Kidney epithelial cell (primary cell): ENCODE measurements around the gene VPS50. TPM values are rescaled to one million over a fixed set of nuclear protein-coding genes. Genes with fewer than 3 reads are reported as not detected.
A peak's percentile ranks its signal among the peaks of the same experiment; 100 is the strongest.
"Not testable (repeated sequence)": the region's sequence is repeated elsewhere in the genome, so short reads cannot be mapped to it uniquely, and the experiment has no call there.

Experiments
- DNase-seq: peaks from one replicate; pipeline ENCODE4 v3.0.0-alpha.2; 2010; ENCODE audit warnings: low read depth
- H3K27me3 ChIP-seq: 2 replicates; pipeline ENCODE4 v1.6.0; 2011; ENCODE audit warnings: low read length; ENCODE audit not compliant: control insufficient read depth, insufficient read depth
- H3K36me3 ChIP-seq: 2 replicates; pipeline ENCODE4 v1.5.1; 2011; ENCODE audit warnings: low read length; ENCODE audit not compliant: control insufficient read depth, insufficient read depth
- H3K4me3 ChIP-seq: 2 replicates; pipeline ENCODE4 v1.5.1; 2011; ENCODE audit warnings: low read depth, mild to moderate bottlenecking, control low read depth, low read length
- CTCF ChIP-seq: IDR thresholded peaks from 2 replicates; pipeline ENCODE4 v1.5.1; 2011; ENCODE audit warnings: mild to moderate bottlenecking, moderate library complexity, low read length, control low read depth, inconsistent platforms; ENCODE audit not compliant: insufficient read depth, poor library complexity, severe bottlenecking
- total RNA-seq: library from RNA; depleted of rRNA; stranded (reverse); fragments of >200 nt; gene quantifications from 2 replicates; pipeline ENCODE4 v1.2.3, GENCODE V29; 2015

VPS50 gene
- total RNA-seq, 1 donor from 2014 or later = 18.3 TPM

- no peak for TF ChIP-seq CTCF
- DNase-seq = peak; percentile 69
- Histone ChIP-seq H3K4me3 (no peak overlapping the region), H3K27me3 (no peaks in the 10 kb centered on the region), H3K36me3 (no peaks in the 10 kb centered on the region)
Measured at GRCh38 chr7:93327006-93327633, 95.0 kb downstream of the VPS50 start.

GRCh38 chr7:93331706-93332105, 99.5 kb downstream of the VPS50 start:
- no peak overlapping the region for H3K4me3 ChIP-seq
- no peaks in the 10 kb centered on the region for H3K27me3 ChIP-seq
- H3K36me3 ChIP-seq = no peaks in the 10 kb centered on the region
- TF ChIP-seq CTCF = no peak
- DNase-seq = no peak

- TF ChIP-seq CTCF = no peak
- H3K27me3 ChIP-seq = no peaks in the 10 kb centered on the region
- no peaks in the 10 kb centered on the region for H3K36me3 ChIP-seq
- DNase-seq = no peak
- no peak overlapping the region for H3K4me3 ChIP-seq
Measured at GRCh38 chr7:93332172-93332571, 100.0 kb downstream of the VPS50 start.

- no peak for DNase-seq
Measured at GRCh38 chr7:93337052-93337451, 104.9 kb downstream of the VPS50 start.

GRCh38 chr7:93342178-93342577, 110.0 kb downstream of the VPS50 start:
- H3K36me3 ChIP-seq, H3K27me3 ChIP-seq, DNase-seq, H3K4me3 ChIP-seq: not testable (repeated sequence)

More at GRCh38 chr7:93337052-93337451, 104.9 kb downstream of the VPS50 start:
- Histone ChIP-seq H3K27me3 (no peaks in the 10 kb centered on the region), H3K4me3 (no peak overlapping the region), H3K36me3 (no peaks in the 10 kb centered on the region)
- no peak for TF ChIP-seq CTCF

GRCh38 chr7:93350338-93350737, 118.2 kb downstream of the VPS50 start:
- DNase-seq = no peak
- Histone ChIP-seq H3K4me3 (no peak overlapping the region), H3K36me3 (no peaks in the 10 kb centered on the region), H3K27me3 (no peaks in the 10 kb centered on the region)
- TF ChIP-seq CTCF = no peak
